ENCODE measurements around the gene STAT5B. TPM values are rescaled to one million over a fixed set of nuclear protein-coding genes. Genes with fewer than 3 reads are reported as not detected.

The STAT5B gene
- polyA plus RNA-seq, 1 donor = 57.7 TPM

GRCh38 chr17:42163113-42163512 is 113.1 kb downstream of the STAT5B start:
- no peaks in the 10 kb centered on the region for H3K36me3 ChIP-seq (ENCODE audit: control insufficient read depth, insufficient read depth, low read length)
- DNase-seq = no peak
- H3K4me3 ChIP-seq (ENCODE audit: low read length) = no peak overlapping the region
- H3K27me3 ChIP-seq (ENCODE audit: control insufficient read depth, insufficient read depth, low read length) = no peaks in the 10 kb centered on the region
- no peaks in the 10 kb centered on the region for H3K4me1 ChIP-seq (ENCODE audit: control insufficient read depth, insufficient read depth, low read length)
- H3K9me3 ChIP-seq (ENCODE audit: control insufficient read depth, low read depth, low read length) = no peaks in the 10 kb centered on the region
- WGBS (ENCODE audit: insufficient coverage, low lambda C conversion rate) = no CpG with 5 or more reads among the region's 8 CpGs
- no peak overlapping the region for H3K27ac ChIP-seq (ENCODE audit: low read length)

DNA sequence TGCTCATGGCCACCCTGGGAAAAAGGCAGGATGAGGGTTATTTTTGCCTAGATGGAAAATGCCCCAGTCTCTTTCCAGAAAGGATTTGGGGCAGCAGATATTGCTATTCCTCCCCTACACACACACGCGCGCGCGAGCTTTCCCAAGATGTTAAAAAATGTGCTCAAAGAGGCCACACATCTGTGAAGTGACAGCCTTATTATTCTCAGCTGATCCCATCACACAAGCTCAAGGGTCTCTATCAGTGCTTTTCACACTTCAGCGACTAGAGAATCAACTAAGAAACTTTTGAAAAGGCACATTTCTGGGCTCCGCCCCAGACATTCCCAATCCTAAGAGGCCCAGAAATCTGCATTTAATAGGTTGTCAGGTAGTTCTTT is 115.7 kb downstream of the STAT5B start:
- 100% methylated on average over 1 of the region's 7 CpGs for WGBS (ENCODE audit: insufficient coverage, low lambda C conversion rate)
- Histone ChIP-seq H3K36me3 (ENCODE audit: control insufficient read depth, insufficient read depth, low read length) (no peaks in the 10 kb centered on the region), H3K9me3 (ENCODE audit: control insufficient read depth, low read depth, low read length) (no peaks in the 10 kb centered on the region), H3K27ac (ENCODE audit: low read length) (no peak overlapping the region), H3K4me1 (ENCODE audit: control insufficient read depth, insufficient read depth, low read length) (no peaks in the 10 kb centered on the region), H3K27me3 (ENCODE audit: control insufficient read depth, insufficient read depth, low read length) (no peaks in the 10 kb centered on the region), H3K4me3 (ENCODE audit: low read length) (no peak overlapping the region)
- no peak for DNase-seq

DNA sequence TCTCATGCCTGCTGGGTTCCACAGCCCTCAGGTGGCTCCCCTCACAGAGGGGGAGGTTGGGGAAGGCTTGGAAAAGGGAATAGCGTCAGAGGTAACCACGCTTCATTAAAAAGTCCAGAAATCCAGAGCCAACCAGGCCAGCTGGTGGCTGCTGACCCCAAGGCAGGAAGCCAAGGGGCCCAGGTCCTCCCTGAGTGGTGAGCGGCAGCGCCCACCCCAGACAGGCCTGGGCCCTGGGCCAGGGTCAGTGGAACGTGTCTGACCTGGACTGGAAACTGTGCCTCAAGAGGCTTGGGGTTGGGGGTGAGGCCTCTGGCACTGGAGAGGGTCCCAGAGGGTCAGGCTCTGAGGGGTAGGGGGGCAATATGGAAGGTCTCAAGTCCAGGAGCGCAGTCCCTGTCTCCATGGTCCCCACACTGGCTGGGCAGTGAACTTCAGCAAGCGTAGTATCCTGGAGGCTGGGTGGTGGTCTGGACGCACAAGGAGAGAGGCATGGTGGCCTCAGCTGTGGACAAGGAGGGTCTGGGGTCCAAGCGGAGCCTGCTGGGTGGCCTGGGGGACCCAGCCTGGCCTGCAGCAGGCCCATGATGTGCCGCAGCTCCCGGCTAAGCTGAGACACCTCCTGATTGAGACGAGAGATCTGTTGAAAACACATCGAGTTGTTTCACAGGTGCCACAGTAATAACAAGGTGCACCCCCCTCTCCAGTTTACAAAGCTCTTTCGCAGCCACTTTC is 116.2 kb downstream of the STAT5B start:
- H3K36me3 ChIP-seq (ENCODE audit: control insufficient read depth, insufficient read depth, low read length) = no peaks in the 10 kb centered on the region
- no CpG with 5 or more reads among the region's 14 CpGs for WGBS (ENCODE audit: insufficient coverage, low lambda C conversion rate)
- no peaks in the 10 kb centered on the region for H3K27me3 ChIP-seq (ENCODE audit: control insufficient read depth, insufficient read depth, low read length)
- no peaks in the 10 kb centered on the region for H3K9me3 ChIP-seq (ENCODE audit: control insufficient read depth, low read depth, low read length)
- no peak for DNase-seq
- H3K27ac ChIP-seq (ENCODE audit: low read length) = no peak overlapping the region
- H3K4me1 ChIP-seq (ENCODE audit: control insufficient read depth, insufficient read depth, low read length) = no peaks in the 10 kb centered on the region
- H3K4me3 ChIP-seq (ENCODE audit: low read length) = no peak overlapping the region

DNA sequence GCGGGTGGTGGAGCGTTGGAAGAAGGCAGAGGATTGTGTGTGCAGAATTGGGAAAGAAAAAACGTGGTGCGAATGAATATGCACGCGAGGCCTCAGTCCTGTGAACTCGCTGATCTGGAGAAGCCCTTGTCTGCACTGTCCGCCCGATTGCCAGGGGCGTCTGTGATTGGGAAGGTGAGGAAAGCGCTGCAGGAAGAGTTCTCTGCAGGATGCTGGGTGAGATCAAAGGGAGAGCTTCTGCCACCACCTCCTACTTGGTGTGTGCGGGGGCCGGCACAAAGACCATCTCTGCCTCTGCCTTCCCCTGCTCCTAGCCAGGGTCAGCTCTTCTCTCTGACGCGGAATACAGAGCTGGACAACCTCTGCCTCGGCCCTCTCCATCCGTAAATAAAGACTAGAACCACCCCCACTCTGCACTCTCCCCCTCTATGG is 120.6 kb downstream of the STAT5B start:
- Histone ChIP-seq H3K9me3 (ENCODE audit: control insufficient read depth, low read depth, low read length) (no peaks in the 10 kb centered on the region), H3K4me1 (ENCODE audit: control insufficient read depth, insufficient read depth, low read length) (peaks cover 15% of the 10 kb centered on the region), H3K36me3 (ENCODE audit: control insufficient read depth, insufficient read depth, low read length) (peaks cover 9% of the 10 kb centered on the region), H3K4me3 (ENCODE audit: low read length) (peak overlapping the region; percentile 98), H3K27me3 (ENCODE audit: control insufficient read depth, insufficient read depth, low read length) (no peaks in the 10 kb centered on the region), H3K27ac (ENCODE audit: low read length) (no peak overlapping the region)
- no CpG with 5 or more reads among the region's 17 CpGs for WGBS (ENCODE audit: insufficient coverage, low lambda C conversion rate)
- DNase-seq = no peak

GRCh38 chr17:42153919-42154742 is 122.1 kb downstream of the STAT5B start:
- peaks cover 15% of the 10 kb centered on the region for H3K4me1 ChIP-seq (ENCODE audit: control insufficient read depth, insufficient read depth, low read length)
- no peaks in the 10 kb centered on the region for H3K27me3 ChIP-seq (ENCODE audit: control insufficient read depth, insufficient read depth, low read length)
- peak overlapping the region; percentile 98 for H3K4me3 ChIP-seq (ENCODE audit: low read length)
- no CpG with 5 or more reads among the region's 15 CpGs for WGBS (ENCODE audit: insufficient coverage, low lambda C conversion rate)
- H3K36me3 ChIP-seq (ENCODE audit: control insufficient read depth, insufficient read depth, low read length) = peaks cover 12% of the 10 kb centered on the region
- peak; percentile 49 to 75 for DNase-seq
- no peaks in the 10 kb centered on the region for H3K9me3 ChIP-seq (ENCODE audit: control insufficient read depth, low read depth, low read length)
- H3K27ac ChIP-seq (ENCODE audit: low read length) = peak overlapping the region; percentile 74

Other genes starting within 250 kb of the STAT5B start
- gene C17orf113, start 225.8 kb downstream of the STAT5B start, polyA plus RNA-seq = 2.4 TPM
- 1.4 TPM for gene ZNF385C, start 177.9 kb downstream of the STAT5B start, polyA plus RNA-seq
- 11.8 TPM for gene DHX58, start 163.7 kb downstream of the STAT5B start, polyA plus RNA-seq
- gene KAT2A, start 155.0 kb downstream of the STAT5B start, polyA plus RNA-seq = 49.1 TPM
- 0.40 TPM for gene HSPB9, start 153.6 kb downstream of the STAT5B start, polyA plus RNA-seq
- gene RAB5C, start 121.4 kb downstream of the STAT5B start, polyA plus RNA-seq = 182 TPM
- 0.36 TPM for gene KCNH4, start 95.2 kb downstream of the STAT5B start, polyA plus RNA-seq
- 0.13 TPM for gene HCRT, start 90.9 kb downstream of the STAT5B start, polyA plus RNA-seq
- 30.1 TPM for gene GHDC, start 81.9 kb downstream of the STAT5B start, polyA plus RNA-seq
- 14.2 TPM for gene STAT5A, start 12.1 kb upstream of the STAT5B start, polyA plus RNA-seq
- 193 TPM for gene STAT3, start 112.1 kb upstream of the STAT5B start, polyA plus RNA-seq
- gene CAVIN1, start 146.9 kb upstream of the STAT5B start, polyA plus RNA-seq = 71.0 TPM
- gene ATP6V0A1, start 182.5 kb upstream of the STAT5B start, polyA plus RNA-seq = 114 TPM

All from large intestine (tissue), 3 donors.